Colonic mucosa (tissue), 4 donors: ENCODE measurements around the gene P4HTM. TPM values are rescaled to one million over a fixed set of nuclear protein-coding genes. Genes with fewer than 3 reads are reported as not detected.

Experiments used
- DNase-seq: peaks from one replicate; pipeline ENCODE4 v3.0.0-alpha.2; 2020
- H3K27ac ChIP-seq: fragments of 200-600 bp; one replicate; pipeline ENCODE4 v1.8.0; 2021
- H3K27me3 ChIP-seq: fragments of 200-600 bp; one replicate; pipeline ENCODE4 v1.8.0; 2021
- H3K36me3 ChIP-seq: fragments of 200-600 bp; one replicate; pipeline ENCODE4 v1.8.0; 2021
- H3K4me1 ChIP-seq: fragments of 200-600 bp; one replicate; pipeline ENCODE4 v1.8.0; 2021; ENCODE audit warnings: mild to moderate bottlenecking
- H3K4me3 ChIP-seq: fragments of 200-600 bp; one replicate; pipeline ENCODE4 v1.8.0; 2021
- H3K9ac ChIP-seq, 2 donors: one replicate each; pipeline ENCODE4 v1.7.0; 2013; ENCODE audit warnings: control low read depth in 2 of 2, low read depth in 2 of 2, low read length in 2 of 2
- H3K9me3 ChIP-seq: fragments of 200-600 bp; one replicate; pipeline ENCODE4 v1.8.0; 2021
- CTCF ChIP-seq: fragments of 200-600 bp; IDR thresholded peaks from one replicate; pipeline ENCODE4 v1.8.0; 2022; ENCODE audit warnings: antibody characterized with exemption, mild to moderate bottlenecking
- intact Hi-C: fragments of 100-400 bp; cut with DNase I; formaldehyde crosslinking; loops from one replicate; pipeline ENCODE4 v1.14.1; 2022
- total RNA-seq, 2 donors: library from RNA; stranded (reverse); fragmentation: NEBNext Ultra II Directional in 1 of 2; extraction: Animal tissue kit (Norgen Biotek cat#: 25700) in 1 of 2; gene quantifications; one replicate each; pipeline ENCODE4 v1.2.1, GENCODE V29; 2021
- donor health status: healthy.
- donor health status: DM: no; HTN: no; CAD: no.
- donor health status: DM: no; HTN: no; CAD: no.

Gene P4HTM
- total RNA-seq, 2 donors from 2014 or later = 34.9 to 73.9 TPM

GRCh38 chr3:48983096-48983495, 6.9 kb upstream of the P4HTM start:
- Histone ChIP-seq H3K9me3 (no peaks in the 10 kb centered on the region), H3K27me3 (no peaks in the 10 kb centered on the region), H3K9ac (no peak overlapping the region), H3K27ac (no peak overlapping the region), H3K36me3 (no peaks in the 10 kb centered on the region), H3K4me3 (no peak overlapping the region), H3K4me1 (no peaks in the 10 kb centered on the region)
- TF ChIP-seq CTCF = no peak
- DNase-seq = no peak
- intact Hi-C loops = loop anchor here (10.0 kb wide), 1 partner anchor 112 kb away; the partner anchor contains the start of gene QRICH1

GRCh38 chr3:48984663-48985062, 5.4 kb upstream of the P4HTM start:
- H3K4me1 ChIP-seq = peaks cover 9% of the 10 kb centered on the region
- no peak overlapping the region for H3K9ac ChIP-seq
- no peak for TF ChIP-seq CTCF
- intact Hi-C loops = loop anchor here (5.0 to 10.0 kb wide), 2 partner anchors 110 to 463 kb away; partner anchors contain the start of gene QRICH1
- no peak for DNase-seq
- H3K9me3 ChIP-seq = no peaks in the 10 kb centered on the region
- no peaks in the 10 kb centered on the region for H3K36me3 ChIP-seq
- H3K27ac ChIP-seq = no peak overlapping the region
- H3K4me3 ChIP-seq = no peak overlapping the region
- no peaks in the 10 kb centered on the region for H3K27me3 ChIP-seq

GRCh38 chr3:48985831-48986376, 4.1 kb upstream of the P4HTM start:
- Histone ChIP-seq H3K4me3 (no peak overlapping the region), H3K27ac (no peak overlapping the region), H3K9ac (no peak overlapping the region), H3K36me3 (no peaks in the 10 kb centered on the region), H3K27me3 (no peaks in the 10 kb centered on the region), H3K4me1 (peaks cover 9% of the 10 kb centered on the region), H3K9me3 (no peaks in the 10 kb centered on the region)
- DNase-seq = no peak
- intact Hi-C loops = loop anchor here (5.0 to 10.0 kb wide), 2 partner anchors 109 to 461 kb away; partner anchors contain the start of gene QRICH1
- TF ChIP-seq CTCF = no peak

GRCh38 chr3:48989126-48989795, 780 bp upstream of the P4HTM start:
- Histone ChIP-seq H3K36me3 (no peaks in the 10 kb centered on the region), H3K4me1 (peaks cover 16% of the 10 kb centered on the region), H3K27ac (peak overlapping the region; percentile 94), H3K9me3 (no peaks in the 10 kb centered on the region), H3K4me3 (peak overlapping the region; percentile 99), H3K9ac (peak overlapping the region; percentile 88 to 96), H3K27me3 (no peaks in the 10 kb centered on the region)
- intact Hi-C loops = loop anchor here (5.0 to 10.0 kb wide), 2 partner anchors 106 to 458 kb away; partner anchors contain the start of gene QRICH1
- DNase-seq = no peak
- no peak for TF ChIP-seq CTCF

- no peaks in the 10 kb centered on the region for H3K36me3 ChIP-seq
Observed at GRCh38 chr3:48990636-48991469, 812 bp downstream of the P4HTM start.

More at GRCh38 chr3:48990636-48991469, 812 bp downstream of the P4HTM start:
- H3K27ac ChIP-seq = peak overlapping the region; percentile 94
- DNase-seq = peak; percentile 64
- H3K9me3 ChIP-seq = no peaks in the 10 kb centered on the region
- intact Hi-C loops = no loop called here
- H3K4me1 ChIP-seq = peaks cover 16% of the 10 kb centered on the region
- H3K27me3 ChIP-seq = no peaks in the 10 kb centered on the region
- peak overlapping the region; percentile 99 for H3K4me3 ChIP-seq
- H3K9ac ChIP-seq = peak overlapping the region; percentile 88 to 96
- no peak for TF ChIP-seq CTCF
